Measurements from ENCODE around the gene RASSF5. TPM values are rescaled to one million over a fixed set of nuclear protein-coding genes. Genes with fewer than 3 reads are reported as not detected.

Gene RASSF5
- total RNA-seq, 1 experiment from 2014 or later = 2.1 TPM

- Mint-ChIP-seq H3K36me3 (peaks cover 5% of the 10 kb centered on the region; the same call in 1 of the 2 replicates), H3K9me3 (no peaks in the 10 kb centered on the region)
- CTCF ChIA-PET = interaction anchor here (0.5 to 3.6 kb wide), 22 partner anchors 9 to 487 kb away, joined by 3 to 90 read pairs (median 4); partner anchors contain the start of genes EIF2D and RASSF5
Observed at GRCh38 chr1:206470692-206471414, 36.5 kb upstream of the RASSF5 start.

GRCh38 chr1:206471415-206471801, 35.9 kb upstream of the RASSF5 start:
- no peak for DNase-seq (ENCODE audit: low spot score)
- no peaks in the 10 kb centered on the region for H3K9me3 Mint-ChIP-seq
- ChIA-PET POLR2A (no interaction called here), CTCF (interaction anchor here (0.8 to 3.6 kb wide), 12 partner anchors 9 to 458 kb away, joined by 3 to 90 read pairs (median 4); partner anchors contain the start of genes EIF2D and RASSF5)
- peak overlapping the region; percentile 69 for H3K4me3 Mint-ChIP-seq
- peaks cover 7% of the 10 kb centered on the region; the same call in 1 of the 2 replicates for H3K36me3 Mint-ChIP-seq
- H3K4me1 Mint-ChIP-seq = peaks cover 59% of the 10 kb centered on the region
- ATAC-seq = 0 out of 2 replicates have a peak, but pooled peaks have one; percentile 1
- peak overlapping the region; percentile 42; the same call in 1 of the 2 replicates for H3K27ac Mint-ChIP-seq
- H3K27me3 Mint-ChIP-seq (ENCODE audit: low read depth) = peaks cover 16% of the 10 kb centered on the region
- no peak for TF ChIP-seq NFYB (CRISPR knock-in tag; conservative IDR thresholded peaks at IDR 0.05; ENCODE audit: low read depth)

More at GRCh38 chr1:206470692-206471414, 36.5 kb upstream of the RASSF5 start:
- Mint-ChIP-seq H3K27me3 (ENCODE audit: low read depth) (peaks cover 16% of the 10 kb centered on the region), H3K4me1 (peaks cover 59% of the 10 kb centered on the region), H3K4me3 (peak overlapping the region; percentile 69), H3K27ac (no peak overlapping the region)
- TF ChIP-seq CREB1 (CRISPR knock-in tag; IDR thresholded peaks at IDR 0.05) (no peak), SP1 (CRISPR knock-in tag; conservative IDR thresholded peaks at IDR 0.05) (peak; percentile 26; the same call in 1 of the 2 replicates), NFATC4 (CRISPR knock-in tag; IDR thresholded peaks at IDR 0.05) (no peak), MAX (CRISPR knock-in tag; IDR thresholded peaks at IDR 0.05) (0 out of 2 replicates have a peak, but pooled peaks have one; percentile 18)
- ATAC-seq (peak; percentile 43), DNase-seq (ENCODE audit: low spot score) (peak; percentile 31)
- POLR2A ChIA-PET = interaction anchor here (1.0 kb wide), 1 partner anchor 142 kb away, joined by 3 read pairs; the partner anchor contains the start of gene EIF2D

- CTCF ChIA-PET = interaction anchor here (1.0 to 3.6 kb wide), 10 partner anchors 9 to 458 kb away, joined by 3 to 90 read pairs (median 4); partner anchors contain the start of gene RASSF5
- H3K27me3 Mint-ChIP-seq (ENCODE audit: low read depth) = peaks cover 11% of the 10 kb centered on the region
- H3K9me3 Mint-ChIP-seq = no peaks in the 10 kb centered on the region
- H3K4me3 Mint-ChIP-seq = peak overlapping the region; percentile 69; the same call in 1 of the 2 replicates
- DNase-seq (ENCODE audit: low spot score) = no peak
- peaks cover 54% of the 10 kb centered on the region for H3K4me1 Mint-ChIP-seq
- H3K27ac Mint-ChIP-seq = no peak overlapping the region
- POLR2A ChIA-PET = no interaction called here
- ATAC-seq = no peak
- no peak for TF ChIP-seq SP1 (CRISPR knock-in tag; conservative IDR thresholded peaks at IDR 0.05)
- no peak for TF ChIP-seq CREM (CRISPR knock-in tag; IDR thresholded peaks at IDR 0.05)
- no peak for TF ChIP-seq ATF1 (CRISPR knock-in tag; IDR thresholded peaks at IDR 0.05)
- TF ChIP-seq CTCF (IDR thresholded peaks at IDR 0.05) = no peak
- TF ChIP-seq TEAD4 (CRISPR knock-in tag; IDR thresholded peaks at IDR 0.05) = no peak
- TF ChIP-seq ZNF263 (CRISPR knock-in tag; IDR thresholded peaks at IDR 0.05; ENCODE audit: low read depth) = no peak
- no peak for TF ChIP-seq RELA (CRISPR knock-in tag; IDR thresholded peaks at IDR 0.05; ENCODE audit: borderline replicate concordance)
- no peak for TF ChIP-seq AR (CRISPR knock-in tag; IDR thresholded peaks at IDR 0.05)
- TF ChIP-seq PREB (CRISPR knock-in tag; IDR thresholded peaks at IDR 0.05; ENCODE audit: borderline replicate concordance) = no peak
- TF ChIP-seq MXD4 (CRISPR knock-in tag; IDR thresholded peaks at IDR 0.05; ENCODE audit: borderline replicate concordance) = no peak
- TF ChIP-seq USF1 (CRISPR knock-in tag; IDR thresholded peaks at IDR 0.05) = no peak
- TF ChIP-seq ATF3 (CRISPR knock-in tag; conservative IDR thresholded peaks at IDR 0.05) = no peak
- TF ChIP-seq HMGA2 (CRISPR knock-in tag; IDR thresholded peaks at IDR 0.05) = no peak
- TF ChIP-seq PRRX2 (CRISPR knock-in tag; IDR thresholded peaks at IDR 0.05) = no peak
- no peak for TF ChIP-seq ZNF121 (CRISPR knock-in tag; IDR thresholded peaks at IDR 0.05)
- H3K36me3 Mint-ChIP-seq = peaks cover 10% of the 10 kb centered on the region
Observed at GRCh38 chr1:206472024-206472423, 35.3 kb upstream of the RASSF5 start.

Data from WTC11 (cell line).